T-helper 1 cell (primary cell): ENCODE measurements around the gene HLA-DRB1.
"Not testable (repeated sequence)": the region's sequence is repeated elsewhere in the genome, so short reads cannot be mapped to it uniquely, and the experiment has no call there.

Experiments
- DNase-seq, 5 donors: peaks; one replicate each; pipeline ENCODE4 v3.0.0-alpha.2; 2012 to 2020
- total RNA-seq, 4 donors: gene quantifications; one replicate each; lab custom pipeline; 2026; lab: John Stamatoyannopoulos, UW

Gene HLA-DRB1
- total RNA-seq, result 10.6 to 23.4 (median 14.4) reads per million in 4 donors

- peak in 2 of 5 donors; percentile 13 to 25 for DNase-seq
These were observed at the start of gene HLA-DRB1 for GRCh38 chr6:32589596-32590449. HLA-DRB1 (minus strand) TSS chr6:32589848; CDS start chr6:32589742, 106 bp downstream.

GRCh38 chr6:32638532-32639219, 49.0 kb upstream of the HLA-DRB1 start:
- no peak for DNase-seq

GRCh38 chr6:32637883-32638282, 48.2 kb upstream of the HLA-DRB1 start:
- DNase-seq, result no peak

DNA sequence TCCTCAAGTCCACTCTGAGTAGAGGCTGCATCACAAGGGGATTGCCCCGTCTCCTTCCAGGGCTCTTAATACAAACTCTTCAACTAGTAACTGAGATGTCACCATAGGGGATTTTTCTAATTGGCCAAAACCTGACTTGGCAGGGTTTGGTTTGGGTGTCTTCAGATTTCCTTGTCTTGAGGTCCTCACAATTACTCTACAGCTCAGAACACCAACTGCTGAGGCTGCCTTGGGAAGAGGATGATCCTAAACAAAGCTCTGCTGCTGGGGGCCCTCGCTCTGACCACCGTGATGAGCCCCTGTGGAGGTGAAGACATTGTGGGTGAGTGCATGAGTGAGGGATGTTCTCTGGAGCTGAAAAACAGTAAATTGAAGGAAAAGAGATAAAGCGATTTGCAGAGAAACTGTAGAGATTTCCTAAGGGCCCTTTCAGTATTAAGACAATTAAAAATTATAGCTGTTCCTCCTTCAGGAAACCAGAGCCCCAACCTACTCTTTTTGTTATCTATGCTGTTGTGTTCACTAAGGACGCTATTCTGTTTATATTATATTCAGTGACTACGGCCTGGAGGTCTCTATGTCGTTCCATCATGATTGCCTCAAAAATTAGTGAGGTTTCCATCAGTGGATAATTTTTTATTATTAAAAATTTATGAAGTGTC, 47.7 kb upstream of the HLA-DRB1 start, which contains the start of gene HLA-DQA1:
Gene HLA-DQA1 (plus strand): TSS at position 188 of the 662 bp plus-strand sequence. CDS start 53 bp downstream, at position 241.
- DNase-seq, result peak in 1 of 5 donors; percentile 73

DNA sequence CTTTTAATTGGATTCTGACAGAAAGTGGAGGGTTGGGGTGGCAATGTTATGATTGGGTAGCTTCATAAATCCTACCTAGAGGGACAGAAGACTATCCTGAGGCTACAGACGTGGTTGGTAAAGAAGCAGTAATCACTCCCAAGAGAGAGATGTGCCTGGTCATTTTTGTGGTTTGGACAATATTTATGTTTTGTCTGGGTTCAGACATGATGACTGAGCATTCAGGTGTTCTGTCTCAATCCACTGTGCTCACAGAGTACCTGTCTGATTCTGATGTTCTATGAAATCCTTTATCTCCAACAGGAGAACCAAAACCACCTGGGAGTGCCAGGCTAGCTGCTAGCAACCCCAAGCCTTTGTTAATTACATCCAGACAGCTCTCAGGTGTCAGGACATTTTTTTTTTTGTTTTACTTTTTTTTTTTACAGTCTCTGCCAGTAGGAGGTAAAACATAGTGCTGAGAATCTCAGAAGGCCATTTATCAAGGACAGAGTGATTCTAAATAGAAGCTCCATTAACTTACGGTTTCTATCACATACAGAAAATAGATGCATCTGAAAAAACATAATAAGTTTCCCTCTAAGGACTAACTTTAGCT, 46.0 kb upstream of the HLA-DRB1 start:
- DNase-seq, result no peak

- DNase-seq, result not testable (repeated sequence)
These were observed 40.1 kb upstream of the HLA-DRB1 start for GRCh38 chr6:32629793-32630192.

DNA sequence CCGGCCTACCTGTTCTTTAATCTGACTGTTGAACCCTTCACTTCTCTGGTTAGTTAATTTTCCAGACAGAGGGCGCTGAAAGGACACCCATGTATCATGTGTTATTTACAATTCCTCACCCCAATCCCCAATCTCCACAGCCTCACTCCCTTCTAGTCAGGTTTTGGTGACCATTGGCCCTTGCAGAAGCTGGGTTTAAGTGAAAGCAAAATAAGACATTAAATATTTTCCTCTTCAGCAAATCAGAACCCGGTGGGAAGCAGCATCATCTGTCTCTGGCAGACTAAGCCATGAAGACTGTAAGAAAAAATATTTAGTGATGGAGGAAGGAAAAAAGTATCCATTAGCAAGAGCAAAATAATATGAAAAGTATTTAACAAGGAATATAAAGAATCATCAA, 38.2 kb upstream of the HLA-DRB1 start:
- peak in 2 of 5 donors; percentile 19 to 82 for DNase-seq

- peak in 1 of 5 donors; percentile 47 for DNase-seq
These were observed 37.6 kb upstream of the HLA-DRB1 start for GRCh38 chr6:32627249-32627648.

GRCh38 chr6:32625137-32625536, 35.5 kb upstream of the HLA-DRB1 start:
- no peak for DNase-seq

DNA sequence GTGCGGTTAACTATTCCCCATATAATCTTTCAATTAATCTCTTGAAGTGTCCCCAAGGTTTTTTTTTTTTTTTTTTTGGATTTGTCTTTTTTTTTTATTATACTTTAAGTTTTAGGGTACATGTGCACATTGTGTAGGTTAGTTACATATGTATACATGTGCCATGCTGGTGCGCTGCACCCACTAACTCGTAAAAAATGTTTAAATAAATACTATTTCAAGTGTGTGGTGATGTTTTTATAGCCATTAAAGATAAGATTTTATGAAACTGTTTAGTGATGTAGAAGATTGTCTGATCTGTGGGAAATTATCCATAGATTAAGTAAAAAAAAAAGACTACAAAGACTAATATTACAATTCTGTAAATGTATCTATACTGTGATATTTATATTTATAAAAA, 34.9 kb upstream of the HLA-DRB1 start:
- DNase-seq, result no peak

GRCh38 chr6:32623693-32624092, 34.0 kb upstream of the HLA-DRB1 start:
- DNase-seq, result peak in 1 of 5 donors; percentile 73

GRCh38 chr6:32622545-32623401, 33.1 kb upstream of the HLA-DRB1 start:
- peak; percentile 6 to 94 (median 27) for DNase-seq

DNA sequence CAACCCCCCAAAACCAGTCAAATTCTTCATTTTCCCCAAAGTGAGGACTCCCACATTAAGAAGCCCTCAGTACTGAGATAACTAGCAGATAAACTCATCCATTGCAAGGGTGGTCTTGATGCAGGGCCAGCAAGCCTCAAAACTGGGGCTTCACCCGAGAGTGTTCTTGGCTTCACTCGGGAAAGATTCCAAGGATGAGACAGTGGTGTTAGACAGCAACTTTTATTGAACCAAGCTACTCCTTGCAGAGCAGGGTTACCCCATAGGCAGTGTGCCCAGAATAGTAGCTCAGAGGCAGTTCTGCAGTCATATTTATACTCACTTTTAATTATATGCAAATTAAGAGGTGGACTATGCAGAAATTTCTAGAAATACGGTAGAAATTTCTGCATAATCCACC, 31.7 kb upstream of the HLA-DRB1 start:
- DNase-seq, result no peak

- no peak for DNase-seq
These were observed 28.1 kb upstream of the HLA-DRB1 start for GRCh38 chr6:32617751-32618150.

GRCh38 chr6:32615885-32616532, 26.4 kb upstream of the HLA-DRB1 start:
- DNase-seq, result no peak

DNA sequence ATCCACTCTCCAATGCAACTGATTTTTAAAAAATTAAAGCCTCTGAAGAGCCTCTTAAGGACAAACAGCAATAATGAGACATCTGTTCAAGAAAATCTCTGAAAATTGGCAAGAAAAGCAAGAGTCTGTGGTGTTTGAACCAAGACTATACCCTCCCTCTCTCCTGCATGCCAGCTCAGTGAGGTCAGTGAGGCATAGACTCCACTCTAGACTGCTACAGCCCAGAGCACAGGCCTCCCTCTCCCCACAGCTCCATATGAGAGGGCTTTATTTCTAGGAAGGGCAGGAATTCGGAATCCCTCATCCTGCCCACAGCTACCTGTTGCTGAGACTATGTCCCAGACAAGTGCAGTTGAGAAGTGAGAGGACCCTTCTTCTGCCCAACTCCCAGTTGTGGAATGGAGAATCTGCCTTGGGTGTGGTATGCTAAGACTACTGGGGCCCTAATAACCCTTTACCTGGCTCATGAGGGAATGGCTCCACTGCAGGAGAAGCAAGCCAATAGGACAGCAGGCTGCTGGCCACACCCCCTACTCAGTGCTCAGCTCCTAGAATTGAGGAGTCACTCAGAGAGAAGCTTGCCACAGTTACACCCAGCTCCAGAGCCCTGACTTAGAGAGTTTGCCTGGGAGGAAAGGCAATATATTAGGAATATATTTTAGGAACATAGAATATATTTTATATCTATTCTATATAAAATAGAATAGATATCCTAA, 24.9 kb upstream of the HLA-DRB1 start:
- no peak for DNase-seq

GRCh38 chr6:32613475-32613874, 23.8 kb upstream of the HLA-DRB1 start:
- DNase-seq, result no peak

- DNase-seq, result peak in 1 of 5 donors; percentile 35
These were observed 21.1 kb upstream of the HLA-DRB1 start for GRCh38 chr6:32610682-32611296.

DNA sequence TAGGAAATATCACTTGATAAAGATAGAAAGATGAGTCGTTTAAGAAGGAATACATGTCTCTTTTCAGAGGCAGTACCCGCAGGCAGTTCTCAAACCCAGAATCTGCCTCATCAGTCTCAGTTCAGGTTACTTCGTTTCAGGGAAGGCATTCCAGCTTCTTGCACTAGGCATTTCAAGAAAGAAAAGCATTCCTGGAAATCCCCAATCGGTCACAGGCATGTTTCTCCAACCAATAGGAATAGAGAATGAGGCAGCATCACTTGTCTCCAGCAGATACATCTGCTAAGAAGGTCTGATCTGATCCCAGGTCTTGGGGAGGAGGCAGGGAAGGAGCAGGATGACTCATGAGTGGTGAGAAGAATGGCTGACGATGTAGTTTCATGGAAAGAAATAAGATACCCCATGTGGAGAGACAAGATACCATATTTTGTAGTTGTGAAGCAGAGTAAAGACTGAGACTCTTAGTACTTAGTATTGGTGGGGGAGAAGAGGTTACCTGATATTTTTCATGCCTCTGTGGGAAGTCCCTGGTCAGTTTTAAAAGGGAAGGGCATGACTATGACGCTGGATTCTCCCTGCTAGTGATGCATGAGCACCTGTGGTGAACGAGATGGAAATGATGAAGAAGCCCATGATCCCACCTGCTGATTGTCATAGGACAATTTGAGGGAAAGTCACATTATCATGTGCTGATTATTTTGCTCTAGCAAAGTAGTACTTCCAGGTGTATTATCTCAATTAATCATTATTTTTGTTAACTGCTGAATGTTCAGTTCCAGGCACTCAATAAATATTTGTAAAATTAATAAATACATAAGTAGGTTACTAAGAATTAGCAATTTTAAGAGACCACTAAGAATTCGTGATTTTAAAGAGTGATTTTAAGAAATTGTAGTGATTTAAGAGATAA, 20.3 kb upstream of the HLA-DRB1 start:
- DNase-seq, result peak; percentile 24 to 97 (median 50)
